Gastroesophageal sphincter (tissue), 3 donors: ENCODE measurements around the gene CDH13.
"Not testable (repeated sequence)": the region's sequence is repeated elsewhere in the genome, so short reads cannot be mapped to it uniquely, and the experiment has no call there.

Experiments used
- CTCF ChIP-seq, 4 experiments: fragments of 200-600 bp in 2 of 4; fragments of 450-650 bp in 2 of 4; sonication (generic) in 1 of 4; IDR thresholded peaks; one replicate each; pipeline ENCODE4 v1.5.1; 2017 to 2019; ENCODE audit warnings: antibody characterized with exemption in 4 of 4, mild to moderate bottlenecking in 2 of 4, moderate library complexity in 2 of 4
- EP300 ChIP-seq: sonication (generic); formaldehyde crosslinking; IDR thresholded peaks from one replicate; pipeline ENCODE4 v1.6.1; 2017; ENCODE audit warnings: antibody characterized with exemption, mild to moderate bottlenecking
- POLR2A ChIP-seq, 2 donors: fragments of 450-650 bp; IDR thresholded peaks; one replicate each; pipeline ENCODE4 v1.6.1; 2017; ENCODE audit warnings: antibody characterized with exemption in 2 of 2, mild to moderate bottlenecking in 2 of 2, moderate library complexity in 1 of 2
- POLR2AphosphoS5 ChIP-seq: sonication (generic); formaldehyde crosslinking; IDR thresholded peaks from one replicate; pipeline ENCODE4 v1.6.1; 2017; ENCODE audit warnings: antibody characterized with exemption

GRCh38 chr16:82933933-82934332 is 307.2 kb downstream of the CDH13 start:
- TF ChIP-seq CTCF (IDR thresholded peaks at IDR 0.05); POLR2AphosphoS5; POLR2A (IDR thresholded peaks at IDR 0.05); EP300: not testable (repeated sequence)
